GM19467 (cell line): ENCODE measurements around the gene SERTM1.

Experiments used
- ATAC-seq: cut with Tn5 transposase; IDR thresholded peaks from one replicate; pipeline ENCODE4 v1.9.1; 2021; ENCODE audit warnings: mild to moderate bottlenecking, moderate library complexity; ENCODE audit not compliant: unreplicated experiment

Gene SERTM1

DNA sequence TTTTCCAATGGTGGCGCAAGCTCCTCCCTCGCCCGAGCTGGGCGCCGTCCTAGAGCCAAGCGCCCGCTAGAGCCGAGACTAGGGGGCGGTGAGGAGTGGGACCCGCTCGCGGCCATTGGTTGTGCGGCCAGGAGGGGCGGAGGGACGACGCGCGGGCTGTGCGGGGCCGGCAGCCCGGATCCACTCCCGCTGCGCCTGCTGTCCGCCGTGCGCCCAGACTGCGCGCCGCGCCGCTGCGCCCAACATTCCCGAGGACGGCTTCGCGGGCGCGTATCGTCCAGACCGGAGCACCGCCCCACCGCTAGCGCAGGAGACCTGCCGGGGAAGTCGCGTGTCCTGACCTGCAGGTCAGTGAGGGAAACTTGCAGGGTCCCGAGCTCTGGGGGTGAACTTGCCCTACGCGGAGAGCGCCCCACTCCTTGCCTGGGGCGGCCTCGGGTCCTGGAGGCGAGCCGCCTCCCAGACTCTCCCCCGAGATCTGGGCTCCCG is at the start of gene SERTM1:
SERTM1 (plus strand) TSS at position 183 of the 489 bp plus-strand sequence. CDS start 21,059 bp downstream, outside the sequence.
- ATAC-seq, result no peak

DNA sequence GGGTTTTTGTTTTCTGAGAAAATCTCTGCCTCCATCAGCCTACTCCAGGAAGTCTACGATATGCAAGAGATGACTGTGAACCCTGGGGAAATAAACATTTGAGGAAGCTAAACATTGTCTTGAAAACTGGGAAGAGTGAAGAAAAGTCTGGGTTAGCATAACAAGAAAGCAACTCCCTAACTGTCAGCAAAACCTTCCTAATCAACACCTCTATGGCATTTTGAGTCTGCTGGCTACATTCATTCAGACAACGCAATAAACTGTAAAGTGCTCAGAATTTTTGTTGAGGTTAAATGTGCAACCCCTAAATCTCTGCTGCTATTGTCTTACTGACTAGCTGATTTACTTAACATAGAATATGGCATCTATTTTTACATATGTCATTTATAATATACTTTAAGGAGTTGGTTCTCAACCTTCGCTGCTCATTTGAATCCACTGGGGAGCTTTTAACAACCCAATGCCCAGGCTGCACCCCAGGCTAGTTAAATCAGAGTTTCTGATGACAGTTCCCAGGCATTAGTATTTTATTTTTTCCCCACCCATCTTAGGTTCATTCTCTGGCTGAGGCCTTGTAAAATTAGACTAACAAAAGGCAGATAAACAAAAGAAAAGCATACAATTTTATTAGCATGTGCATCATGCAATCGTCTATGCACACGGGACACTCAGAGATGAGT is 45.3 kb upstream of the SERTM1 start:
- no peak for ATAC-seq

DNA sequence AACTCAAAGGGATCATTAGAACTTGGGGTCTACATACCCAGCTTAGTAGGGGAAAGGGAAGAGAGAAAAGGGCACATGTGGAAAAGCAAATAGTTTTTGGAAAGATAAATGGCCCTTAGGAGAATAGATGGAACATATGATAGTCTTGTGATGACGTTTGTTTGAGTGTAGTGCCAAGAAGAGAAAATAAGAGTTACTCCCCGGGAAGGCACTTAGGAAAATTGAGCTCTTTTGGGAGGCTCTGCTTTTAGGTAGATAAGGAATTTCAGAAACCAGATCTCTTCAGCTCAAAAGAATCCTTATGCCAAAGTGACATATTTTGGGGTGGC is 44.8 kb upstream of the SERTM1 start:
- no peak for ATAC-seq

DNA sequence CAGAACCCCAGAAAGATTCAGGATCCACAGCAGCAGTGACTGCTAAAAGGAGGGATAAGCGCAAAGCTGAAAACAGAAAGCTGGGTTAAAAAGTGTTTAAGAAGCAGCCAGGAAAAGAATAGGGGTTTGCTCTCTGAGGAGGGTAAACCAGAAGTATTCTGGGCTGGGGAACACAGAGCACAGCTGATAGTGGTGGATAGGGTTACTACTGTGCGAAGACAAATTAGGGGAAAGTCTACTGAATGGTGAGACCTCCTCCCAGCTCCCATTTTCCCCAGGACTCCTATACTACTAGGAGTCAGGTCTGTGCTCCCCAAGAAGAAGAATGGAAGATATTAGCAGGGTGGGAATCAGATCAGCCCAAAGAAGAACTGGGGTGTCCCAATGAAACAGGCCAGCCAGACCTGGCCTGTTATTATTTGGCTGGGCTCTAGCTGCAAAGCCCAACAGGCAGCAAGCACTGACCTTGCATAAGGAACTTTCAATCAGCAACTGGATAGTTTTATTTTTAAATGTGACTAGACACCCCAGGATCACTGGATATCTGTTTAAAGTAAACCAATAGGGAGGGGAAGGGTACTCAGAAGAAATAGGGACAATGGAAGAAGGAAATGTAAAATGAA is 43.5 kb upstream of the SERTM1 start:
- ATAC-seq, result no peak

DNA sequence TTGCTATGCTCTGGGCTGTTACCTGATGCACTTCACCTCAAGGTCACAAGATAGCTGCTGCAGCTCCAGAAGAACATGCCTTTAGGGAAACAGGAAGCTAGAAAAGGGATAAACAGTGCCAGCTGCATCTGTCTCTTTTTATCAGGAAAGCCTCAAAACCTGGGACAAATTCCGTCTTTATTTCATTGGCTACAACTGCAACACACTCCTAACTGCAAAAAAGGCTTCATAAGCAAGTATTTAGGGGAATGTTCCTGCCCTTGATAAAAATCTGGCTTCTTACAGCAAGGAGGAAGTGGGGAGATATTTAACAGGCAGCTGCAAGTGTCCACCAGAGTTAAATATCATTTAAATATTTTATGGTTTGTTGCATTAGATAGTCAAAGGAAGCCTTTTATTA is 34.2 kb upstream of the SERTM1 start:
- ATAC-seq, result no peak

DNA sequence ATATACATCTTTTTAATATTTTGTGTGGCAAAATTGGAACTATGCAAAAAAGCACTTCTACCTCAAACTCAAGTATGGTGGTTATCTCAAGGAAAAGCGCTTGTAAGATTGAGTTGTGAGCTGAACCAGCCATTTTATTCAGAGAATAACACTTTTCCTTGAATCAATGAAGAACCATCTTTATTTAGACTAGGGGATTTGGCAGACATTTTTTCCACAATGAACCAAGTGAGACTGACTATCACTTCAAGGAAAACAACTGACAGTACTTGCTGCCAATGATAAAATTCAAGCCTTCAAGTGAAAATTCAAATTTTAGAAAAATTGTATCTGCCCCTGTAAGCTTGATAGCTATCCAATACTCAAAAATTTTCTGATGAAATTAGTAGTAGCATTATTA is 23.2 kb upstream of the SERTM1 start:
- no peak for ATAC-seq

DNA sequence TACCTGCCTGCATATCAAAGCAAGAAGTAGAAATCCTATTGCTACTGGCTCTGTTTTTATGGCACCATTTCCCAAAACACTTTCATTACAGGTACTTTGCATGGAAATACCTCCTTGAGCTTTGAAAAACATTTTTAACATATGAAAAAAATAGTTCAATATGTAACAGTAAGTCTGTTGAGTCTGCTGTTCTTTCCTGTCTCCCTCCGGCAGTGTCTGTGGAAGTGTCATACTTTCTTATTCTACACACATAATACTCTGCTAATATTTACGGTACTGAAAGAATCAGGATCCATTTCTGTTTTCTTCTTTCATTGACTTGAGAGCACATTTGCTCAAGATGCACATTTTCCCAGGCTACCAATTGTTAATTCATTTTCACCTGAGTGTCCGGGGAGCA is 8.2 kb upstream of the SERTM1 start:
- ATAC-seq, result no peak

DNA sequence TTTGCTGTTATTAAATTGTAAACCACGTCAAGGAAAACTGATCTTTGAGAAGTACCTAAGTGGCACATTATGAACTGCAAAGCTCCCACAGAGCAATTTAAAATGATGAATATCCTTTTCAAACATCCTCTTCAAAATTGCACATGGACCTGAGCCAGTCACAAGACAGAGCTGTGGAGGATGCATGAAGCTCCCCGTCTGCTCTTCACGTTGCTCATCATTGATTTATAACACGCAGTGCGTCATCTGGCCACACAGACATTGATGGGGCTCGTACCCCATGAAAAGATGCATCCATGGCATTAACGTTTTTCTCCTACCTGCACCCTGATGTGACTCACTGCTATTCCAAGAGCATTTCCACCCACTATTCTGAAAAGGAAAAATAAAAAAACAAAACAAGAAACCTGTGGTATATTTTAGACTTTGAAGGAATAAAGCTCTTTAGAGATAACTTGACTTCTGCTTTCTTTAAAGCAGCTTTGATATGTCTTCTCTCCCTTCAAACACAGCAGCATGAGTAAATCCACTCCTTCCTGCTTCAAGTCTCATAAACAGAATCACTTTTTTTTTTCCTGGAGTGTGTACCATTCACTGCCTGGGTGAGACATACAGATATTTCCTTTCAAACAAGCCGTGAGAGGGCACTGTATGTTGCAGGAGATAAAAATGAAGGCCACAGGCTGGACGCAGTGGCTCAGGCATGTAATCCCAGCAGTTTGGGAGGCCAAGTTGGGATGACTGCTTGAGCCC is 7.2 kb upstream of the SERTM1 start:
- ATAC-seq, result no peak

DNA sequence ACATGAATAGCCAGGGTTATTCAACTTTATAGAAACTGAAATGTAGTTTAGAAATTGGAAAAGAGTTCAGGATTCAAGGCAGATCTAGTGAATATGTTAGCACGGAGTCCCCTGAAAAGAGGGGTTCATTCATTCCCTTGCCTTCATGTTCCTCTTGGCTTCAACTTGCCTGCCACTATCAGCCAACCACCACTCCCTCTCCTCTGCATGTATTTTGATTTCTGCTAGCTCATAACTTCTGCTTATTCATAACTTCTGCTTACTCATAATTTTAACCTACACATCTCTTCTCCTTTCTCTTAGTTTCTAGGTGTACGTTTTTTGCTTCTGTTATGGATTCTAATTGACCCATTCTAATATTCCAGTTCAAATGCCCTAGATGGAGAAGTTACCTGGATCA is 5.5 kb upstream of the SERTM1 start:
- no peak for ATAC-seq

DNA sequence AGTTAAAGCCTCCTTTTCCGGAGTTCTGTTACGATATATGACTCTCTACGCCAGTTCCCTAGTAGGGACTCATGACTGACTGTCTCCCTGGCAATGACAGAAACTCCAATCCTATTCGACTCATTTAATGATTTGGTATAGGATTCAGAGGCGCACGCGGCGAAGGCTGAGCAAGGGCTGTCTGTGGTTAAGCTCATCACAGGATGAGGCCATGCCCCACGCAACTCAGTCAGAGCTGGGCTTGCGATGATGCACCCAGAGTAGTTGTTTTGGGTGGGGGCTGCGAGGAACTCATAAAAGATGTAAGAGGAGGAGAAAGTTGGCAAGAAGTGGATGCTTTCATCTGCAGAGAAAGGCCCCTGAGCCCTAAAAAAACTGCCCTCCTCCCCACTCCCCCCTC is 468 bp upstream of the SERTM1 start:
- no peak for ATAC-seq

DNA sequence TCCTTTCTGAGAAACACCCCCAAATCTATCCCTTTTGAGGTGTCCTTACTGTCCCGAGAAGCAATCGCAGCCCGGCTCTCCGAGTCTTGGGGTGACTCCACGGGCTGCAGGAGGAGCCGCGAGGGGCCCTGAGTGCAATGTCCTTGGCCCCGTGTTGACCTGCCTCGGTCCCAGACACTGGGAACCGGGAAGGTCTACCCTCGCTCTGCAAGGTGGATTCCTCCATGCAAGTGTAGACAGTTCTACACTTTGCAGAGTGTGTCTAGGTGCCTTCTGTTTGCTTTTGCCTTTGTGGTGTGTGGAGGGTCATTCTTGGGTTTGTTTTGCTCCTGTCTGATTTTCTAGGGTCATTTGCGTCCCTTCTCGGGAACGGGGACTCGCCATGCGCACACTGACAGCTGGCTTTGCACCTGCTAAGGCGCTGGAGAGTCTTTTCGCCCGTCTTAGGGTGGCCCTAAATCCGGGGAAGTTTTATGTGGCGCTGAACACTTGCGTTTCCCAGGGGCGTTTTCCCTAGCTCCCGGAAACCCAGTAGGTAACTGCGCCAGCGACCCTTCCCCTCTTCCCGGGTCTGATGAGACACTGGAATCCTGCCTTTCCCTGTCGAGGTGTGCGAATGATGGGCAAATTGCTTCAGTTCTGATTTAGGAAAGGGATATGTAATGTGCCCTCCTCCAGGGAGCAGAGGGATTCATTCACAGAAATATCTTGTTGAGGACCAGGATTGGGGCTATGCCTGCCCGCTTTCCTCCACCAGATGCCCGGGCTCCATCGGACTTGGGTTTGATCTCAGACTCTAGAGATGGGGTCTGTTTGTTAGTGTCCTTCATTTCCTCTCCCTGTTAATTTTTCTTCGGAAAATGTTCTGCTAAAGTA is 755 bp downstream of the SERTM1 start:
- no peak for ATAC-seq

DNA sequence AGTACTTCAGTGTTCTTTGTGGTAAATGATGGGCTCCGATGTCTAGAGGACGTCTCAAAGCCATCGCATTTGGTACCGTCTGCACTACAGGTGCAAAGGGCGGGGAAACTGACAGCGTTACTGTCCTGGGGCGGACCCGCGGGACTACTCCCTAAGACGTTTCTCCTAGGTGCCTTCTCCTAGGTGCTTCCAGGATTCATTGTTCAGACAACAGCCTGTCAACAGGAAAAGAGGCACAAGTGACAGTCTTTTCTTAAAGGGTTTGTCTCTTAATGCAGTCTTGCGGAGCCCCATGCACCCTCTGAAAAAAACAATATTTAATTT is 1.4 kb downstream of the SERTM1 start:
- no peak for ATAC-seq

DNA sequence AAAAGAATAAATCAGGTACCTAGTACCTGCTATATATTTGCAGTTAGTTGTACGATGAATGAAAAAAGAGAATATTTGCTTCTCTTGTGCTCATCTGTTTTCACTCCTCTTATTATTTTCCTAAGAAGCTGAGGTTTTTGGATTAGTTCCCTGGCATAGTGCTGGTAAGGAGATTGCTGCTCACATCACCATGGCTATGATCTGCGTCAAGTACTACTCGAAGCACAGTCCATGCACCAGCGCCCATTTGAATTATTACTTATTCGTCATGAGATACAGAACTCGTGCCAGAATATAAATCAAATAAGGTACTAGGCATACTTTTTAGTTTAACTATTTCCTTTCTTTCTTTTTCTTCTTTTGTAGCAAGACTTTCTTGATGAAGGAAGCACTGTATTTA is 7.1 kb downstream of the SERTM1 start:
- no peak for ATAC-seq

DNA sequence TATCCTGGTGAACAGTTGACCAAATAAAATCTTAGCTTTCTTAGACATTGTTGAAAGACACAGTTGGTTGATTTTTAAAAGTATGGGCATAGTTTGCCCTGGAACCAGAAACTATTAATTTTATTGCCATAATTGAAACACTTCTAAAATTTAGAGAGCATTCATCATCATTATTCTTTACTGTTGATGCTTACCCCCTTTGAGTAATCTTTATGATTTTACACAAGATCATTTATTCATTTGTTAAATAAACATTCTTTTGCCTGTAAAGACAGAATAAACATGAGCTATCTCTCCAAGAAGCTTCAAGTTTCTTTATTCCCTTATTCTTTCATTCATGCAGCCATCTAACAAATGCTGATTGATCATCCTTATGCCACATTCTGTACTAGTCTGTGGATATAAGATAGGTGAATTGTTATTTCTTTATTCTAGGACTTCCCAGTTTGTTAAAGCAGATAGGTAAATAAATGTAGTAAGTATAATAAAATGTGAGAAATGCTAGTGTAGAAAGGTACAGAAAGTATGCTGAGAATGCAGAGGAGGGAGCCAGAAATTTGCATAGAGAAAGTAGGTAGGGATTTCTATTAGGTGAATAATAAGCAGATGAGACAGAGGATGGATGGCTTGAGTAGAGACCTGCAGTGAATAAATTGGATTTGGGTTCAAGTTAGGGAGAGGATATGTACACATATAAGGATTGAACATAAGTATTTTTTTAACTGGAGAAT is 8.2 kb downstream of the SERTM1 start:
- ATAC-seq, result no peak

DNA sequence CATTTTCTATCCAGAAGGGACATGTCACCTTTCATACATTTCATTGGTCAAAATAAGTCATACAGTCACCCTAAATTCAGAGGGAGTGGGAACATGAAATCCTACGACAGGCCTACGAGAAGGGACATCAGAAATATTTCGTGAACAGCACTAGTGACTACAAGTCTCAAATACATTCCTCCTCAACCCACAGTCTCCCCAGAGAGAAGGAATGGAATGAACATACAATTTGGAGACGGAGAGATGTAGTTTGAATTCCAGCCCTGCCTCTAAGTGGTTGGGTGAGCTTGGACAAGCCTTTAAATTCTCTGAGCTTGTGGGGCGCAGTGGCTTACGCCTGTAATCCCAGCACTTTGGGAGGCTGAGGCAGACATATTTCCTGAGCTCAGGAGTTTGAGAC is 9.9 kb downstream of the SERTM1 start:
- ATAC-seq, result no peak

DNA sequence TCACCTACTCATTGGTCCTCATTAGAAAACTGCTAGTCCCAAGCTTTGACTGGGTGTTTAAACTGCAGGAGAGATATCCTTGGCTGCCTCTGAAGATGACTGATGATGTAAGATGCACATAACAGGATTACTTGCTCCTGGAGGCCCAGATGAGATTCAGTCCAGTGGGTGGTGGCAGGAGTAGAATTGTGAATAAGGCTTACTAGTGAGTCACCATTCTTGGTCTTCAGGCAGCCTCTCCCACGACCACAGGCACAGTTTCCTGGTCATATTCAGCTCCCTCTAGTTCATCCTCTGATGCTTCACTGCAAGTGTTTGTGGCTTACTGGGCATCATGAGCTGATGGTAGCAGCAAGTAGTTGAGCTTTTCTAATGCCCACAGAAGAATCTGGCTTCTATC is 12.1 kb downstream of the SERTM1 start:
- no peak for ATAC-seq

DNA sequence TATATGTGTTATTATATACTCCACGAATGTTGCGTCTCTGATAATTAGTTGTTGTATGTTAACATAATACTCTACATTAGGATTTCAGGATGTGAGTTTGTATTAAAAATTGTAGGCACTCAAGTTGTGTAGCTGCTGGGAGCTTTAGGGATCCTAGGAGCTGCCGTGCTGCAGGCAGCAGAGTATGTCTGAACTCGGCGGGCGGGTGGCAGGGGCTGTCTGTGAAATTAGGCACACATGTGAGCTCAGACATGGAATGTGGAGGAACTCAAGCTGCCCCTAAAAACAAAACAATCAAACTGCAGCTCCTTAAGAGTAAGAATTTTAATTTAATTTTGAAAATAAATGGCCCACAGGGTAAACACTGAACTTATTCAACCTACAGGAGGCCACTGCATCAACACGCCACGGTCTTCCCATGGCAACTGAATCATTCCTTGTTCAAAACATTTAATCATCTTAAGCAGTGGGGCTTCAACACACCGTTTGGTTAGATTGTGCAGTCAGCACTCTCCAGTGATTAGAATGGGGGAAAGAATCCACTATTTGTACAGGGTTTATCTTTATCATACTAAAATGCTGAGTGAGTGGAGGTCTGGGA is 22.7 kb downstream of the SERTM1 start:
- no peak for ATAC-seq

DNA sequence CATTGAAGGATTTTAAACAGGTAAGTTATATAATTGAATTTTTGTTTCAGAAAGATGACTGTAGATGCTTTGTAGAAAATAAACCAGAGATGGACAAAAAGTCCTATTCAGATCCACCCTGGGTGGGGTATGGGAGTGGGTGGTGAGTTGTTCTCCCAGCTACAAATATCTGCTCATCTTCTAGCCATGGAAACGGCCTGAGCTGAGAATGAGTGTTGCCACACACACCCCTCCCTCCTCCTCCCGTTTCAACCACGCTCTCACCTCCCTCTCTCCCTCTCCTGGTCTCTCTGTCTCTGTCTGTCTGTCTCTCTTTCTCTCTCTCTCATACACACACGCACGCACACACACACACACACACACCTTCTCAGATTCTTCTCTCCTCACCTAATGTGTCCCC is 26.4 kb downstream of the SERTM1 start:
- ATAC-seq, result no peak

DNA sequence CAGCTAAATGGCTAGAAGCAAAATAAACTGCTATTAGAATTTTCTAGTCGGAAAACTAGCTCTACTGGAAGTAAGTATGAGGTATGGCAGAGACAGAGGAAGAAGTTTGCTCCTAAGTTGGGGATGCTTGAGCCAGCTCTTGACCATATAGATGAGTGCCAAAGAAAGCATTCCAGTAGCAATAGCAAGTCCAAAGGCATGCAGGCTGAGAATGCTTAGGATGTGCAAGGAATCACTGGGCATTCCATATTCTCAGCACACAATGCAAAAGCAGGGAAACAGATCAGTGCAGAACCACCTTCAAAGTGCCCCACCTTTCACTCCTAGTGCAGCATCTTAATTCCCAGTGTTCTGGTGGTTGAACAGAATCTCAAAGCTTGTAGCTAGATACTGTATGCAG is 32.9 kb downstream of the SERTM1 start:
- no peak for ATAC-seq

DNA sequence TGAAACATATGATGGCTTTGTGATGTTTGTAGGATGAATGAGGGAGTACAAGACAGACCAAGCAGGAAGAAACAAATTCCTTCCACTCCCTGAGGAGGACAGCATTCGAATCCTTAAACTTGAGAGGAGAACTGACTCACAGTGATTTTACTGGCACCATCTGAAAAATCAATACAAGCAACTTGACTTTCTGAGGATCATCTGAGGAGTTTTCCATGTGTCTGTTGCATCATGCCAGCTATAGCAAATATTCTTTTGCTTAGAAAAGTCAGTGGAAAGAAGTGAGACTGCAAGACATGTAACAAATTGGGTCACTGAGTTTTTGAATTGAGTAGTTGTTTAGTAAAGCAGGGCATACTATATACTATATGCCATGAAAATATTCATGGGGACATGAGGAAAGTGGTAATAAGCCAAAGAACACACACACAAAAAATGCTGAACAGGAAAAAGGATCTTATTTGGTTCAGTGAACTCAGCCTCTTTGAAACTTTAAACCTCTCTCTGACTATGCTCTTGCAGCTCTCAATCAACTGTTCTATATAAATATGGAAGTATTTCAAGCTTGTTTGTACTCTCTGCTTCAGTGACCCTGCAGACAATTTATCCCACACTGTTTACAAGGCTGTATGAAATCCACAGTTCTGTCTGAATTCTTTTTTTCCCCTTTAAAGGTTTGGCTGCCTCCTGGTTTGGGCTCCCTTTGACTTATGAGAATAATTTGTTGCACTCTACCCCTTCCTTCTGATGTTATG is 35.5 kb downstream of the SERTM1 start:
- ATAC-seq, result no peak
